Activated T-helper 17 cell treated with anti-CD3 and anti-CD28 coated beads, Interleukin-2, amount 50 U/mL, for 72 hours (primary cell): ENCODE results near the gene RHOA. TPM values are rescaled to one million over a fixed set of nuclear protein-coding genes. Genes with fewer than 3 reads are reported as not detected.

Experiments used
- total RNA-seq, 2 donors: library from RNA; stranded (reverse); gene quantifications; one replicate each; pipeline ENCODE4 v1.2.3, GENCODE V29; 2022

RHOA gene
- total RNA-seq, 2 donors from 2014 or later = 298 to 453 TPM

Other genes starting within 250 kb of the RHOA start
- gene CCDC71, start 245.6 kb downstream of the RHOA start, total RNA-seq = 10 to 100 TPM; 15.6 to 17.0 TPM
- gene KLHDC8B, start 240.4 kb downstream of the RHOA start, total RNA-seq = 1 to 10 TPM; 1.0 to 3.7 TPM
- 1 to 10 TPM; 9.3 to 9.4 TPM for gene C3orf62, start 134.7 kb downstream of the RHOA start, total RNA-seq
- 10 to 100 TPM; 69.1 to 69.2 TPM for gene USP4, start 71.9 kb downstream of the RHOA start, total RNA-seq
- gene GPX1, start 53.6 kb downstream of the RHOA start, total RNA-seq = 100 to 1,000 TPM; 133 to 221 TPM
- 10 to 100 TPM; 14.3 to 18.0 TPM for gene TCTA, start 447 bp upstream of the RHOA start, total RNA-seq
- 1 to 10 TPM; 1.9 to 2.5 TPM for gene AMT, start 10.5 kb upstream of the RHOA start, total RNA-seq
- 10 to 100 TPM in 1 of 2 donors, 1 to 10 TPM in 1; 6.7 to 11.6 TPM for gene NICN1, start 17.3 kb upstream of the RHOA start, total RNA-seq
- gene DAG1, start 58.3 kb upstream of the RHOA start, total RNA-seq = 10 to 100 TPM in 1 of 2 donors, 1 to 10 TPM in 1; 7.0 to 12.3 TPM
- under 1 TPM; 0.13 to 0.22 TPM for gene BSN, start 142.5 kb upstream of the RHOA start, total RNA-seq